GM21526 (cell line): ENCODE data around the gene DKKL1.

Experiments
- ATAC-seq: cut with Tn5 transposase; IDR thresholded peaks from one replicate; pipeline ENCODE4 v1.9.1; 2021; ENCODE audit warnings: moderate library complexity; ENCODE audit not compliant: unreplicated experiment, low FRiP score

The DKKL1 gene

DNA sequence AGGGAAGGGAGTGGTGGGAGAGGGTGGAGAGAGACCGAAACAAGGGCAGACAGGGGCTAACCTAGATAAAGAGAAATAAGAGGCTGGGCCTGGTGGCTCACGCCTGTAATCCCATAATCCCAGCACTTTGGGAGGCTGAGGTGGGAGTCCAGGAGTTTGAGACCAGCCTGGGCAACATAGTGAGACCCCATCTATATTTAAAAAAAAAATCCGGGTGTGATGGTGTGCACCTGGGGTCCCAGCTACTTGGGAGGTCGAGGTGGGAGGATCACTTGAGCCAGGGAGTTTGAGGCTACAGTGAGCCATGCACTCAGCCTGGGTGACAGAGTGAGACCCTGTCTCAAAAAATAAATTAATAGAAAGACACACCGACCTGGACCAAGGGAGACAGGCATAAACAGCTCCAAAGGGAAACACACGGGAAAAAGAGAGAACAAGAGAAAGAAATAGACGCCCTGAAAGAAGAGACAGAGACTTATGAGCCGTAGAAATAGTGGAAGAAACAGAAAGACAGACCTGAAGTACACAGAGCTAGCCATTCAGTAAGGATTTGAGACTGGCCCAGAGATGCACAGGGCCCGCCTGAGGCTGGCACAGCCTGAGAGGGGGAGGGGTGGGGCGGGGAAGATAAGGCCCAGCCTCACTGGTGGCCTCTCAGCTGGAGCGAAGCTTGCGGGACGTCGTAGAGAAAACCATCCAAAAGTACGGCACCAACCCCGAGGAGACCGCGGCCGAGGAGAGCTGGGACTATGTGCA is 26.2 kb upstream of the DKKL1 start:
- no peak for ATAC-seq

DNA sequence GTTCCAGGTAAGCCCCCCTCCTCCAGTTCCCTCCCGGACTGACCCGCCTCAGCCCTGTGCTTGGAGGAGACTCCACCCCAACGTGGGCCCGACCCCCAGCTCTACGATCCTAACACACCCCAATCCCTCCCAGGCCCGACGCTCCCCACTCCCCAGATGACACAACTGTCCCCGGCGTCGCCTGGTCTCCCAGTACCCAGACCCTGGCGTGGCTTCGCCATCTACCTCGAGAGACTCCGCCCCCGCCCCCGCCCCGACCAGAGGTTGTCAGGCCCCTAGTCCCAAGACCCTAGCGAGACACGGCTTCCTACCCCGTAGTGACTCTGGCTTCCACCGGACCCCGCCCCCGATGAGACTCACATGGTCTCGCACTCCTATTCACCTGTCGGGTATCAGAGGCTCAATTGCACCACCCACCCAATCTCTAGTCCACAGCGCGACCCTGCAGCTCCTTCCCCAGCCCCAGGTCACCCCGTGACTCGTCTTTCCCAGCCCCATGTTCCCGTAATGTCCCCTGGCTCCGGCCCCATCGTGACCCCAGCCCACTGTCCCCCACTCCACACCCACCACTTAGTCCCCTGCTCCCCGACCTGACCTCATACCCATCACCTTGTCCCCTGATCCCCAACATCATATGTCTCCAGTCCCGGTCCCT is 25.5 kb upstream of the DKKL1 start:
- no peak for ATAC-seq

DNA sequence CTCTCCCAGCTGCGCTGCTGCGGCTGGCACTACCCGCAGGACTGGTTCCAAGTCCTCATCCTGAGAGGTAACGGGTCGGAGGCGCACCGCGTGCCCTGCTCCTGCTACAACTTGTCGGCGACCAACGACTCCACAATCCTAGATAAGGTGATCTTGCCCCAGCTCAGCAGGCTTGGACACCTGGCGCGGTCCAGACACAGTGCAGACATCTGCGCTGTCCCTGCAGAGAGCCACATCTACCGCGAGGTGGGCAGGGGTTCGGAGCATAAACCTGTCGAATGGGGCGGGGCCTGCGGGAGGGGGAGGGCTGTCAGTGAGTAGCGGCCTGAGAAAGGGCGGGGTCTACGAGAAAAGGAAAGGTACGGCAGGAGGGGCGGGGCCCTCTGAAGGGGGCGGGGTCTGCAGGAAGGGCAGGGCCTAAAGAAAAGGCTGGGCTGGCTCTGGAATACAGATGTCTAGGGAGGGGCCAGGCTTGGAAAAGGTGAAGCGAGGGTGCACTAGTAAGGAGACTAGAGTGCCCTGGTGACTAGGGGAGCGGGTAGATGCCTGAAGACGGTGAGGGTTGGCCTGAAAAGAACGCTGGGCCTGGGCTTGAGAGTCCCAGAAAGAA is 24.9 kb upstream of the DKKL1 start:
- no peak for ATAC-seq

DNA sequence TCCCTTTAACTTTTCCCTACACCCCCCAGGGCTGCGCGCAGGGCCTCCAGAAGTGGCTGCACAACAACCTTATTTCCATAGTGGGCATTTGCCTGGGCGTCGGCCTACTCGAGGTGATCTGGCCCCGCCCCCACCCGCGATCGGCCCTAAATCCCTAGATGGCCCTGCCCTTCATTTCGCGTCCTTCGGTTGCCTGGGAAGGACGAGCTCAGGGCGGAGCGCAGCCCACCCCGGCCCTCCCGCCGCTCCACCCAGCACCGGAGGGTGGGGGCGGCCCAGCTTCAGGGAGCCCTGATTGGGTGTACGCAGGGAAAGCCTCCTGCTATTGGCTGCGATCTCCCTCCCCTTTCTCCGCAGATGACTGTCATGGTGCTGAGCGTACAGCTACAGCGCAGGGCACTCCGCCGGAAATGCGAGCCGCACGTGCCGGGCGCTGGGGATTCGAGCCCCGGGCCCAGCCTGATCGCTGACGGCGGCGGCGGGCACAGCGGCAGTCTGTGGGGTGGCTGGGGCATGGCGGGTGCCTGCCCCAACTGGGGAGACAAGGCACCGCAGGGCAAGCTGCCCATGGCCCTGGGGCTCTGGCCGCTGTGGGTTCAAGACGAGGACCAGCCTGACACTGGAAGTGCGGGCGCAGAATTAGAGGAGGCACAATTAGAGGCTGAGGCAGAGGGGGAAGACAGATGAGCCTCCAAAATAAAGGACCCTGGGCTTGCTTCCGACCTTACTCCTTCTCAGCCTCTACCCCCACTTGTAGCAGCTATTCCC is 24.2 kb upstream of the DKKL1 start:
- no peak for ATAC-seq

DNA sequence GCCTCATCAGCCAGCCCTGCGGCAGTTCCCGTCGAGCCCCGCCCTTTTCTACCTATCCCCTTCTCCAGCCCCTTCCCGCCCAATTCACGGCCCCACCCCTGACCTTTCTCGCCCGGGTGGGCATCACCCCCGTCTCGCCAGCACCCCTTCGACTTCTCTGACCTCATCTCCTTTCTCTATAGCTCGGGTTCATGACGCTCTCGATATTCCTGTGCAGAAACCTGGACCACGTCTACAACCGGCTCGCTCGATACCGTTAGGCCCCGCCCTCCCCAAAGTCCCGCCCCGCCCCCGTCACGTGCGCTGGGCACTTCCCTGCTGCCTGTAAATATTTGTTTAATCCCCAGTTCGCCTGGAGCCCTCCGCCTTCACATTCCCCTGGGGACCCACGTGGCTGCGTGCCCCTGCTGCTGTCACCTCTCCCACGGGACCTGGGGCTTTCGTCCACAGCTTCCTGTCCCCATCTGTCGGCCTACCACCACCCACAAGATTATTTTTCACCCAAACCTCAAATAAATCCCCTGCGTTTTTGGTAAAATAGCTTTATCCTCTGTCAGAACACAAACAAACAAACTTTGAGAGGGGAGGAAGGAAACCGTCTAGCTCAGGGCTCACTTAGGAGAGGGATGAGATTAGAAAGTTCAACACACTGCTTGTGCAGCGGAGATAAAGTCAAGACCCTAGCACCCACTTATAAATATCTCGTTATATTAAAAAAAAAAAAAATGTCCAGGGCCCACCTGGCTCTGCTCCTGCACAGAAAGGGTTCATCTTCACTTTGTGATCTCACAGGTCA is 23.4 kb upstream of the DKKL1 start:
- ATAC-seq = peak; percentile 40

DNA sequence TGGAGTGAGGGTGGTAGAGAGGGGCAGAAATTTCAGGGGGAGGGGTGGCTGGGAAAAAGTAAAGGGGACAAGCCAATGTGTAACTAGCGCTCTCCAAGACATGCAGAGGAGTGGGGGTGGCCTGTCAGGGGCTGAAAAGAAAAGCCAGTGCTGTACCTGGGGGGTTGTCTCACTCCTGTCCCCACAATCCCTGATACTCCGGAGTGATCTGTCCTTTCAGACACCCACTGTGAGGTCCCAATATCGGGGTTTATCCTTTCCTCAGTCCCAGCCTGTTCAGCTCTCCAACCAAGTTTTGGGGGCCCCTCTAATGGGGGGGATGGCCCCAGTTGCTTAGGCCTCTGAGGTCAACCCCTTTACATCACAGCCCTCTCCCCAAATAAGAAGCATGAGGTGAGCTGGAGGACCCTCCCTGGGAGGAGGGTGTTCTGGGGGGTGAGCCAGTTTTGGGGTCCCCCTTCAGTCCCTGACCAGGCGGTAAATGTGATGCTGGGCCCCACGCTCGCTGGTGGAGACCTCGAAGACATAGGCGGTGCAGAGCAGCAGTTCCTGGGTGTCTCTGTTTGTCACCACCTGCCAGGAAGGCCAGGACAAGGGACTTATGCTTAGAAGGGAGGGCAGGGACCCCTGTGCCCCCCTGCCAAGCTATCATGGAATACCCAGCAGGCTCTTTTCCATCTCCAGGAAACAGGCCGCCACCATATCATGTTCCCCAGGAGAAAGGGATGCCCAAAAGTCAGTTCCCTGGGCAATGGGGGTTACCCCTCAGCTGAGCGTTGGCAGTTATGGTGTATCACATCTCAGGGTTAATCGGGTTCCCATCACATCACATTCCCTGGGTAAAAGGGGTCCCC is 22.6 kb upstream of the DKKL1 start:
- no peak for ATAC-seq

DNA sequence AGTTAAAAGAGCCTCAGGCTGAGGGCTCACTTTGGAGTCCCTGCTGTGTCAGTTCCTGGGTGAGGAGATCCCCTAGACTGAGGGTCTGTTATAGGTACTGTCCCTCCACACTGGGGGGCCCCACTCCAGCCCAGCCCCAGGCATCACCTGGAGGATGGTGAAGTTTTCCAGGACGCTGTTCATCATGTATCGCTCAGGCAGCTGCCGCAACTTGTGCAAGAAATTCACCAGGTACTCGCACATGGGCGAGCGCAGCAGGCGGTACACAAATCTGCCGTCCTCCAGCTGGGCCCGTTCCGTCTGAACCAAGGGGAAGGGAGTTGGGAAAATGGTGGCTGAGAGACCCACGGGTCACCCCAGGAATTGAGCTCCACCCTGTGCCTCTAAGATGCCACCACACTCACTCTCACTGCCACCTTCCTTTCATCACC is 21.4 kb upstream of the DKKL1 start:
- no peak for ATAC-seq

DNA sequence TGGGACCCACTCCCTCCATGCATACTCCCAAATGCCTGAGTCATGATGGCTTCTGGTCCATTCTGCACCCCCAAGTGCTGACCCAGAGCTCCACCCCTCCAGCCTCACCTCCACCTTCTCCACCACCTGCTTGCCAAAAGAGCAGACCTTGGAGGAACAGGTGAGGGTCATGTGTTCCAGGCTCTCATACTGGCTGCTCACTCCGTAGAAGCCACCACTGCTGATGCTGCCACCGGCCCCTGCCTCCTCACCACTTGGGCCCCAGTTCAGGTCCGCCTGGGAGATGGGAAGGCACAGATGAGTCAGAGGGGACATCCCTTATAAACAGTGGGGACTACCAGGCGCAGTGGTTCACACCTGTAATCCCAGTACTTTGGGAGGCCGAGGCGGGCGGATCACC is 20.6 kb upstream of the DKKL1 start:
- no peak for ATAC-seq

DNA sequence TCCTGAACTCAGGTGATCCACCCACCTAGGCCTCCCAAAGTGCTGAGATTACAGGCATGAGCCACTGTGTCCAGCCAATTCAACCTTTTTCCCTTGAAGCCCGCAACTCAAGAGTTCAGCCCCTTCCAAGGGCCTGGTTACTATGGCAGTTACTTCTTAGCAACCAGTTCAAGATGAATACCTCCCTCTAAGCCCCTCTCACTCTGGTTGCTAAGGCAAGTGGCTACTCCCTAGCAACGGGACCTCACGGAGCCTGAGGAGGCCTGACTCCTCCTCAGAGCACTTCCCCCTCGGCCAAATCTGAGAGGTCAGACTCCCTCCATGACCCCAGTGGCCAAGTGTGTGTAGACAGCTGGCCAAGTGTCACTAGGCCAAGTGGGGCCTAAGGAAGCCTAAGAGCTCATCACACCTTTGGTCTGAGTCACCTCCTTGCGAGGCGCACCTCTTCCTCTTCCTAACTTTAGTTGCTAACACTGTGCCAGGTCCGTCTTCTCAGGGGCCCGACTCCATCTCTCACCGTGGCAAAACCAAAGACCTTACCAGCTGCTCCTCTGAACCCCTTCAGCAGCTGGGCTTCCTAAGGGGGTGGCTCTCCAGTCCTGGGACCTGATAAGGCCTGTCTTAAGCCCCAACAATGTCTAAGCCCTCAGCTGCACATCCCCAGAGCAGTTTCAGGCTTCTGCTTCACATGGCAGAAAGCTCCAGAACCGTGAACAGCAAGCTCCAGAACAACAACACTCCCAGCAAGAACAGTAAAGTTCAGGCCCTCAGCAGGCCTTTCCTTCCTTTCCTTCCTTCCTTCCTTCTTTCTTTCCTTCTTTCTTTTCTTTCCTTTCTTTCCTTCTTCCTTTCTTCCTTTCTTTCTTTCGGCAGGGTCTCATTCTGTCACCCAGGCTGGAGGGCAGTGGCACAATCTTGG is 18.9 kb upstream of the DKKL1 start:
- no peak for ATAC-seq

DNA sequence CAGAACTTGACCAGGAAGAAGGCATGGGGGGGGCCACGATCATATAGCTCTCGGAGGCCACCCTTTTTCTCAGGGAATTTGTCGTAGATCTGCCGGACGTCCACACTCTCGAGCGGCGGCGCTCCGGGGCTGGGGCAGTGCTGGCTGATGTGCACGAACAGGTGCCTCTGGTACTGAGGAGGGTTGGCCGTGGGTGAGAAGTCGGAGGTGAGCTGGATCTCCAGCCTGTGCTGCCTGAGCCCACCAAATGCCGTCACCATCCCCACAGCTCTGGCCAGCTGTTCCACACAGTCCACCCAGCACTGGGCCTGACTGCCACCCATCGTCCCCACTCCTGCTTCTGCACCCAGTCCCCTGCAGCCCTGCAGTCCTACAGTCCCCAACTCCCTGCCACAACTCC is 16.5 kb upstream of the DKKL1 start:
- no peak for ATAC-seq

DNA sequence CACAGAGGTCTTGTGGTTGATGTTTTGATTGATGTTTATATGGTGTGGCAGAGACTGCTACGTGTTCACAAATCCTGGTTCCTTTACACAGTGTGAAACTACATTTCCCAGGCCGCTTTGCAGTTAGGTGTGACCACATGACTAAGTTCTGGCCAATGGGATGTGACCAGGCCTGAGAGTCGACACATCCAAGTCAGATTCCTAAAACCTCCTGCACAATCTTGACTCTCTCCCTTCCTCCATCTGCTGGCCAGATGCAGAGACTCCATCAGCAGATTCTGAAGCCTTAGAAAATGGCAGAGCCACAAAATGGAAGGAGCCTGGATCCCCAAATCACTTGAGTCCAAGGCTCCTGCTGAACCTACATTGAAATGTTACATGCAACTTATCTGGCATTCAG is 15.8 kb upstream of the DKKL1 start:
- ATAC-seq = no peak

DNA sequence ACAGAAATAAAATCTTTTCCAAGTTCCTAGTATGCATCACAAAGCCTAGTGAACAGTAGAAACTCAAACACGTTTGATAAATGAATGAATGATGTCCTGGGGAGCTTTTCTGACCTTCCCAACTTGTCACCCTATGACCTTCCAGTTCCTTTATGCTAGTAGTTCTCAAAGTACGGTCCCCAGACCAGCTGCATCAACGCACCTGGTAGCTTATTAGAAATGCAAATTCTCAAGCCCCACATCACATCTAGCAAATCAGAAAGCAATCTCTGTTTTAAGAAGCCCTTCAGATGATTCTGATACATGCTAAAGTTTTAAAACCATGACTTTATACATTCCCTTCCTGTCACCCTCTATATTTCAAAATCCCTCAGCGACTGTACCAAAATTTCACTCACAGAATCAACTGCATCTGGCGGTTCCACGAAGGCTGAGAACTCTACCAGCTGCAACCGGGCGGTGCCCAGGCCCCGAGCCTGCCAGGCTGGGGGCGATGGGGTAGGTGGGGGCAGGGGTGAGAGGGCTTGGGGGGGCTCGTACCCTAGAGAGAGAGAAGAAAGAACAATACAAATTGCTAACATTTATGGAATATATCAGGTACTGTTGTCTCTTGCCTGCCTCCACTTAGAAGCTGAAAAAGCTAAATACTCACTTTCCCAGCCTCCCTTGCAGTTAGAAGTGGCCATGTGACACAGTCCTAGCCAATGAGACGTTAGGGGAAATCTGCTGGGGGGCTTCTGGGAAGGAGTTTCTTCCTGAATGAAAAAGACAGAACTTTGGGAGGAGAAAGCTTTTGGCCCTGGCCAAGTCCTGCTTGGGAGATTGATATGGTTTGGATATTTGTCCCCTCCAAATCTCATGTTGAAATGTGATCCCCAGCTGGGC is 15.1 kb upstream of the DKKL1 start:
- ATAC-seq = no peak

DNA sequence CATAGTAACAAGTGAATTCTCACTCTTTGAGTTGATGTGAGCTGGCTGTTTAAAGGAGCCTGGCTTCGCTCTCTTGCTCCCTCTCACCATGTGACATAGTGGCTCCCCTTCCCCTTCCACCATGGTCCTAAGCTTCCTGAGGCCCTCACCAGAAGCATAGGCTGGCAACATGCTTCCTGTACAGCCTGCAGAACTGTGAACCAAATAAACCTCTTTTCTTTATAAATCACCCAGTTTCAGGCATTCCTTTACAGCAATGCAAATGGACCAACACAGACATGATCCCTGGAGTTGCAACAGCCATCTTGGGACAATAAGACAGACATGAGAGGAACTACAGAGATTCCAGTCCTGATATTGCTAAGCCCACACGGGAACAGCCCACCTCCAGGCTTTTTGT is 14.1 kb upstream of the DKKL1 start:
- ATAC-seq = no peak

DNA sequence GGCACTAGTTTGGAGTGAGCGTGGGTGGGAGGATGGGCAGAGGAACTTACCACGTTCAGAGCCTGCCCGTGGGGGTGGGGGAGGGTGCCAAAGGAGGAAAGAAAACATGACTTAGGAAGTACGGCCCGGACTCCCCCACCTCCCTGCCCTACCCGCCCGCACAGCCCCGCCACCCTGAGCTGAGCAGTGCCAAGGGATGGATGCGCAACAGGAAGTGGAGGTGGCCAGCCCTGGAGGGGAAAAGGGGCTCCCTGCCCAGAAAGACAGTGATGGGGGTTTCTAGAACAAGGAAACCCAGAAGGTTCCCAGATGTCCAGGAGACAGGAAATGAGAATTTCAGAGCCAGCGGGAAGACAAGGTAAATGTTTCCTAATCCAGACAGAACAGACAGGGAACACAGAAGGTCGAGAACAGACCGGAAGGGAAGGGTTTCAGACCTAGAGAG is 7.7 kb upstream of the DKKL1 start:
- no peak for ATAC-seq

DNA sequence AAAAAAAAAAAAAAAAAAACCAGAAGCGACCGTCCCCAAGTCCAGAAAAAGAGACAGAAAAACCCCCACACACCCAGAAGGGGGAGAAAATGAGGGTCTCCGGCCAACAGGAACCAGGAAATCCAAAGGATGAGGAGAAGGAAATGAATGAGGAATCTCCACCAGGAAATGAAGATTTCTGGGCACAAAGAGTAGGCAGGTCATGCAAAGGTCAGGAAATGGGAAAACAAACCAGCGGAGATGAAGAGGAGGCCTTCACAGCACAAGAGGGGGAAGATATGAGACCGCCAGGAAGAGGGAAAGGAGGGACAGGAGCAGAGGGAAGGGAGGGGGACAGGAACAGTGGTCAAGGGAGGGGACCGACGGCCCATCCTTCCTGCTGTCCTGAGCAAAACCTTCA is 7.3 kb upstream of the DKKL1 start:
- ATAC-seq = no peak

DNA sequence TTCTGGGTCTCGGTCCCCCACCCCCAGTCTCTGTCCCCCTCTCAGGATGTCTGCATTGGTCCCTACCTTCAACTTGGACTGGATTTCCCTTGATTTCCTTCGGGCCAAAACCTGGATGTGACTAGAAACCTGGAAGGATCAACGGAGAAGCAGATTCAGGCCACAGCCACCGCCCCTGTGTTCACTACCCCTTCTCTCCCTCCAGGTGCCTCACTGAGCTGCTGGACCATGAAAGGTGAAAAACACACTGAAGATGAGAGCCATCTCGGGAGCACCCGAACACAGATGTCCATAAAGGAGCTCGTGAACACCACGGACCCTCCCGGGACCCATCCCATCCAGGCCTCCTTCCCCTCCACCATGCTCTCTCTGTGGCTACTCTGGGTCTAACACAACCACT is 6.5 kb upstream of the DKKL1 start:
- ATAC-seq = no peak
